HG02642 (cell line): Measurements from ENCODE around the gene CDC25A.

Source experiments
- ATAC-seq: cut with Tn5 transposase; IDR thresholded peaks from one replicate; pipeline ENCODE4 v1.9.1; 2021; ENCODE audit warnings: mild to moderate bottlenecking; ENCODE audit not compliant: unreplicated experiment, poor library complexity

CDC25A gene

GRCh38 chr3:48112108-48112791, 76.0 kb downstream of the CDC25A start:
- peak; percentile 86 for ATAC-seq

GRCh38 chr3:48110463-48110862, 77.8 kb downstream of the CDC25A start:
- ATAC-seq = no peak

- no peak for ATAC-seq
Observed at GRCh38 chr3:48107227-48107626, 81.0 kb downstream of the CDC25A start.
